C4-2B (cell line): Measurements from ENCODE around the gene TRERF1.

Experiments used
- H3K27ac ChIP-seq: fragments of 450-650 bp; 2 replicates; pipeline ENCODE4 v1.5.1; 2017
- ZFX ChIP-seq: fragments of 450-650 bp; IDR thresholded peaks from 2 replicates; pipeline ENCODE4 v1.6.1; 2017
- TF ChIP-seq, protein P1 (sequence below): fragments of 450-650 bp; conservative IDR thresholded peaks from 2 replicates; pipeline ENCODE4 v1.5.1; 2017; ENCODE audit warnings: mild to moderate bottlenecking

Gene TRERF1

DNA sequence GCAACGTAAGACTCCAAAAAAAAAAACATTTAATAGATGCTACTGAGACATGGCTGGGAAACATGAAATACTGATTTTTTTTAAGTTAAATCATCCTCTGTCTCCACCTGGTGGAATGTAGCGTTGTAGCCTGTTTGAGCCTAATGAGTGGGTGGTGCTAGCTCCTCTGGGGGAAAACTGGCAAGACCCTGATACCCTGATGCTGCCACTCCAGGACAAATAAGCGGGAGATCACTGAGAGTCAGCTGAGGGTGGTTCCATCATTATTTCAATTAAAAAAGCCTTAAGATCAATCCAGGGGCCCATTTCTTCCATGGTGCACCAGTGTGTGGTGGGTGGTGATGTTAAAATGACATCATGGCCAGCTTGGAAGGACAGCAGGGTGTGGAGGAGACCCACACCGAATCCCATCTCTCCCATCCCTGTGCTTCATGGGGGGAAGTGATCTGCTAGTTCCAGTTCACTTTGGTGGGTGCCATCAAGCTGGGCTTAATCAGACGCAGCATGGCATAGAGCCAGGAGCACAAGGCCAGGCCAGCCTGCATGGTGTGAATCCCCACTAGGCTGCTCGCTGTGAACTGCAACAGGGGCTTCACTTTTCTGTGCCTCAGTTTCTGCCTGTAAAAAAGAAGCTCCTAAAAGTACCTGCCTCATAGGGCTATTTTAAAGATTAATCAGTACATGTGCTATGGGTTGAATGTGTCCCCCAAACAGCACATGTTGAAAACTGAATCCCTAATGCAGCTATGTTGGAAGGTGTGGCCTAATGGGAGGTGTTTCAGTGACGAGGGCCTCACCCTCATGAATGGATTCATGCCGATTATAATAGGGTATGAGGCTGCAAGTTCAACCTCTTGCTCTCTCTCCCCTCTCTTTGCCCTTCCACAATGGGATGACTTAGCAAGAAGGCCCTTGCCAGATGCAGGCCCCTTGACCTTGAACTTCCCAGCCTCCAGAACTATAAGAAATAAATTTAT lies 221.1 kb downstream of the TRERF1 start:
- no peak for TF ChIP-seq ZFX
- TF ChIP-seq, protein P1, sequence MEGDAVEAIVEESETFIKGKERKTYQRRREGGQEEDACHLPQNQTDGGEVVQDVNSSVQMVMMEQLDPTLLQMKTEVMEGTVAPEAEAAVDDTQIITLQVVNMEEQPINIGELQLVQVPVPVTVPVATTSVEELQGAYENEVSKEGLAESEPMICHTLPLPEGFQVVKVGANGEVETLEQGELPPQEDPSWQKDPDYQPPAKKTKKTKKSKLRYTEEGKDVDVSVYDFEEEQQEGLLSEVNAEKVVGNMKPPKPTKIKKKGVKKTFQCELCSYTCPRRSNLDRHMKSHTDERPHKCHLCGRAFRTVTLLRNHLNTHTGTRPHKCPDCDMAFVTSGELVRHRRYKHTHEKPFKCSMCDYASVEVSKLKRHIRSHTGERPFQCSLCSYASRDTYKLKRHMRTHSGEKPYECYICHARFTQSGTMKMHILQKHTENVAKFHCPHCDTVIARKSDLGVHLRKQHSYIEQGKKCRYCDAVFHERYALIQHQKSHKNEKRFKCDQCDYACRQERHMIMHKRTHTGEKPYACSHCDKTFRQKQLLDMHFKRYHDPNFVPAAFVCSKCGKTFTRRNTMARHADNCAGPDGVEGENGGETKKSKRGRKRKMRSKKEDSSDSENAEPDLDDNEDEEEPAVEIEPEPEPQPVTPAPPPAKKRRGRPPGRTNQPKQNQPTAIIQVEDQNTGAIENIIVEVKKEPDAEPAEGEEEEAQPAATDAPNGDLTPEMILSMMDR = no peak; the same call in 1 of the 2 replicates

DNA sequence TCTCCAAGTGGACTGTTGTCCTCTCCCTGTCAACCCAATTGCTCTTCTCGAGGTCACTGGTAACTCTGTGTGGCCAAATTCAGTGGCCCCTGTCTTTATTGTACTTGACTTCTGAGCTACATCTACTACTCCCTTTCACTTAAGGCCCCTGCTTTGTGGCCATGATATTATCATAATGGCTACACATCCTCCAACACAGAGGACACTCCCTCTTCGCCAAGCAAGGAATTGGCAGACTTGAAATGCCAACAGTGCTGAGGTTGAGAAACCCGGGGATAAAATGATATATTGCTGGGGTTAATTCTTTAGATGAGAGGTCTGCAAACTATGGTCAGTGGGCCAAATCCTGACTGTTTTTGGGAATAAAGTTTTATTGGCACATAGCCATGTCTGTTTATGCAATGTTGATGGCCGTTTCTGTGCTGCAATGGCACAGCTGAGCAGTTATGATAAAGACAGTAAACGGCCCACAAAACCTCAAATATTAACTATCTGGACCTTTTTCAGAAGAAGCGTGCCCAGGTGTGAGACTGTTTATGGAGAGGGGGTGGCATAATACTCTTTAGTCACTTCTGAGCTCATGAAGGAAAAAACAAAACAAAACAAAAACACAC lies 222.1 kb downstream of the TRERF1 start:
- TF ChIP-seq, protein P1 = no peak
- no peak for TF ChIP-seq ZFX
- no peak overlapping the region for H3K27ac ChIP-seq

More for the DNA sequence above, 221.1 kb downstream of the TRERF1 start:
- no peak overlapping the region for H3K27ac ChIP-seq

DNA sequence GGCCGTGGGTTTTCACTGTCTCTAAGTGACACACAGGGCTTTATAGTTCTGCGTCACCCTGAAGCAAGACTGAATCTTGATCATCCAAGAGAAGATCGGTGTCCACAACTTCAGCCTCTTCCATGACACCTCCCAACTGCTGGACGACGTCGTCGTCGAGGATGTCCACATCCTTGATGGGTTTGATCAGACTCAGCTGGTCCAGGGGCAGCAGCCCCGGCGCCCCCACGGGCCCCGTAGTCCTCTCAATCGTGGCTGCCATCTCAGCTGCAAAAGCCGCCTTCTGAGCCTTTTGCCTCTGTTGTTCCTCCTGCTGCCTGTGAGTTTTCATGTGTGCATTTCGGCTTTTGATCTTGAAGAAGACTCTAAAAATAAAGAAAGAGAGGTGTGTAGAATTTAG lies 223.4 kb downstream of the TRERF1 start:
- TF ChIP-seq, protein P1 = no peak
- no peak for TF ChIP-seq ZFX
- no peak overlapping the region for H3K27ac ChIP-seq

DNA sequence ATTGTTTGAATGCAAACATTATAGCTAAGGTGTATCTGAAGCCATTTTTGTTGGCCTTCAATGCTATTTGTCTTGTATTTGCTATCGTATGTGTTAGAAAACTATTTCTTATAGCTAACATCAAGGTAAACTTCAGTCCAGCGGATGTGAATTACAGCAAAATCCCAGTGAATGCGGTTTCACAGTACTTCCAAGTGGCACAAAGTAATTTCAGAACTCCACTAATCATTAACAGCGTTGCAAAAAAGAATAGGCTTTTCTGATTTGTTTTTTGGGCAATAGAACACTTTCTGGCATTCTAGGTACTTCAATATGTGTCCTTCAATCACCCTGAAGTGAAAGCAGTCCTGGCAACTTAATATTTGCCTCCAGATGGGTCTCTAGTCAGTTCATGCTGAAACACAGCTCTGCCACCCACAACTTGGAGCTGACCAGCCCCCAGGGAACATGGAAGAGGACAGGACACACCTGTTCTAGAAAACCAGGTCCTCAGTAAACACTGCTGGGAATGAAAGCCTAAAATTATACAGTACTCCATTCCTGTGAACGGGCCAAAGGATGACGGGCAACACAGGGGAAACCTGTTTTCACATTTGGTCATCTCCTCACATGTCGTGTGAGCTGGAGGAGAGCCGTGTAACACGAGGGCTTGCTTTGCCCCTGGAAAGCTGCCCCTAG lies 224.4 kb downstream of the TRERF1 start:
- TF ChIP-seq, protein P1 = no peak
- TF ChIP-seq ZFX = no peak
- H3K27ac ChIP-seq = no peak overlapping the region

DNA sequence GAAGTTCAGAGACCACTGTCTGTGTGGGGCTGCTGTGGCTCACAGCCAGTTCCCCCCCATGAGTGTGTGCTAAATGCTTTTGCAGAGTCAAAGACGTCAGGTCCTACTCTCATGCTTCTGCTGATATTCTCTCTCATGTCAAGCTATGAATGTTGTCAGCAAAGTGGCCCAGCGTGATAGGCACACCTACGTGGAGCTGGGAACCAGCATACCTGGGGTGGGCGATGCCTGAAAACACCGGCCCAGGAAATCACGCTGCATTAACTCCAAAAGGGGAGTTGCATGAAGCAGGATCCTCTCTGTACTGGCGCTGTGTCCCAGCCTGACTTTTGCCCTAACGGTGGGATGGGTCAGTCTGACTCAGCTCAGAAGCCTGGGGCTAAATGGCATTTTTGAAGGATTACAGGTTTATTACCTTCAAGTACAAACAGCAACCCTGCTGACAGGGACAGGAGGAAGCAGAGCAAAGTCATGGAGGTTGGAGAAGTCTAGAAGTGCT lies 225.0 kb downstream of the TRERF1 start:
- TF ChIP-seq, protein P1 = no peak
- TF ChIP-seq ZFX = no peak
- no peak overlapping the region for H3K27ac ChIP-seq

DNA sequence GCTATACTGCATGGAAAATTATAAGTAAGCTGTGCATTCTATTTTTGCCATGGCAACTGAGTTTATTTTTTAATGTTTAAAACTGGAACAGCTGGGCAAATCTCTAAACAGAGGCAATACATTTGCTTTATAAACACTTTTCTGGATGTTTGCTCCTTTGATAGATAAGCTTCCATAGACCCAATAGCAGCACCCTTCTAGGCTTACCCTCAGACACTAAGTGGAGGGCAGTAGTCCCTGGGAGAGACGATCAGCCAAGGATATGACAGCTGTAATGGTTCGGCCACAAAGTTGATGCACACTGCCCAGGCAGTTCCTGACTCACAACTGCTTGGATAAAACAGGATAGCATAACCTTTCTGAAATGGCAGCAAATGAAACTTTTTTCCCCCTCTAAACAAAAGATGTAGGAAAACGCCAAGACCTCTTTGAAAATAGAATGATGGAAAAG lies 225.5 kb downstream of the TRERF1 start:
- no peak overlapping the region for H3K27ac ChIP-seq
- TF ChIP-seq ZFX = no peak
- TF ChIP-seq, protein P1 = no peak
